ENCODE results near the gene ADAT3. TPM values are rescaled to one million over a fixed set of nuclear protein-coding genes. Genes with fewer than 3 reads are reported as not detected.
A peak's percentile ranks its signal among the peaks of the same experiment; 100 is the strongest.
"Not testable (repeated sequence)": the region's sequence is repeated elsewhere in the genome, so short reads cannot be mapped to it uniquely, and the experiment has no call there.

ADAT3 gene
- total RNA-seq, 4 donors from 2014 or later, result 18.7 to 73.2 (median 30.3) TPM

- in situ Hi-C loops (cut with MboI; ENCODE audit: low pct_ligation_motif_present in 1 of 4, low pct_unique_long_range_greater_than_20kb in 1 of 4, low sequenced_read_pairs in 3 of 4); H3K4me3 ChIP-seq; H3K36me3 ChIP-seq; H3K9me3 ChIP-seq; intact Hi-C loops (cut with DNase I; ENCODE audit: low total_unique reads); DNase-seq; H3K27me3 ChIP-seq; H3K27ac ChIP-seq: not testable (repeated sequence)
- H3K4me1 ChIP-seq, result peaks cover 25 to 58% (median 40%) of the 10 kb centered on the region in 4 donors
- 87% methylated on average over 7 of the region's 8 CpGs; no CpG with 5 or more reads in 1 of the 2 donors for WGBS, 2 donors (ENCODE audit: low coverage in 1 of 2)
Observed at GRCh38 chr19:1878583-1878982, 26.6 kb upstream of the ADAT3 start.

- in situ Hi-C loops (cut with MboI; ENCODE audit: low pct_ligation_motif_present in 1 of 4, low pct_unique_long_range_greater_than_20kb in 1 of 4, low sequenced_read_pairs in 3 of 4); H3K27ac ChIP-seq; H3K4me3 ChIP-seq; intact Hi-C loops (cut with DNase I; ENCODE audit: low total_unique reads); H3K27me3 ChIP-seq; DNase-seq; H3K9me3 ChIP-seq; H3K36me3 ChIP-seq: not testable (repeated sequence)
- peaks cover 27 to 54% (median 37%) of the 10 kb centered on the region in 4 donors for H3K4me1 ChIP-seq
- WGBS, 2 donors (ENCODE audit: low coverage in 1 of 2), result 88% methylated on average over 9 of the region's 17 CpGs; no CpG with 5 or more reads in 1 of the 2 donors
Observed at GRCh38 chr19:1879982-1880381, 25.2 kb upstream of the ADAT3 start.

- no peak for DNase-seq
Observed at GRCh38 chr19:1880611-1881392, 24.4 kb upstream of the ADAT3 start.

GRCh38 chr19:1881393-1882088, 23.7 kb upstream of the ADAT3 start:
- not testable (repeated sequence) for DNase-seq

More at GRCh38 chr19:1880611-1881392, 24.4 kb upstream of the ADAT3 start:
- Histone ChIP-seq H3K4me1 (peaks cover 27 to 48% (median 34%) of the 10 kb centered on the region in 4 donors), H3K4me3 (peak overlapping the region in 1 of 4 donors; percentile 6), H3K36me3 (no peaks in the 10 kb centered on the region), H3K27ac (no peak overlapping the region), H3K9me3 (no peaks in the 10 kb centered on the region), H3K27me3 (no peaks in the 10 kb centered on the region)
- in situ Hi-C loops (cut with MboI; ENCODE audit: low pct_ligation_motif_present in 1 of 4, low pct_unique_long_range_greater_than_20kb in 1 of 4, low sequenced_read_pairs in 3 of 4) (no loop called here), intact Hi-C loops (cut with DNase I; ENCODE audit: low total_unique reads) (no loop called here)
- no peak for TF ChIP-seq POLR2A (IDR thresholded peaks at IDR 0.05)
- no peak for TF ChIP-seq CTCF (IDR thresholded peaks at IDR 0.05)
- 93% methylated on average over 15 of the region's 35 CpGs; no CpG with 5 or more reads in 1 of the 2 donors for WGBS, 2 donors (ENCODE audit: low coverage in 1 of 2)

GRCh38 chr19:1882089-1882785, 23.0 kb upstream of the ADAT3 start:
- H3K4me3 ChIP-seq, result no peak overlapping the region
- H3K9me3 ChIP-seq, result no peaks in the 10 kb centered on the region
- intact Hi-C loops (cut with DNase I; ENCODE audit: low total_unique reads) (no loop called here), in situ Hi-C loops (cut with MboI; ENCODE audit: low pct_ligation_motif_present in 1 of 4, low pct_unique_long_range_greater_than_20kb in 1 of 4, low sequenced_read_pairs in 3 of 4) (no loop called here)
- H3K36me3 ChIP-seq, result no peaks in the 10 kb centered on the region
- TF ChIP-seq POLR2A (IDR thresholded peaks at IDR 0.05), result no peak
- TF ChIP-seq POLR2AphosphoS5 (IDR thresholded peaks at IDR 0.05), result peak in 2 of 3 donors; percentile 24 to 25
- H3K27me3 ChIP-seq, result no peaks in the 10 kb centered on the region
- 39 to 73% methylated on average over 3 to 31 of the region's 31 CpGs for WGBS, 2 donors (ENCODE audit: low coverage in 1 of 2)
- H3K27ac ChIP-seq, result peak overlapping the region; percentile 85 to 95 (median 90)
- peaks cover 22 to 39% (median 26%) of the 10 kb centered on the region in 4 donors for H3K4me1 ChIP-seq
- DNase-seq, result peak; percentile 51

More at GRCh38 chr19:1881393-1882088, 23.7 kb upstream of the ADAT3 start:
- H3K27me3 ChIP-seq; H3K9me3 ChIP-seq; intact Hi-C loops (cut with DNase I; ENCODE audit: low total_unique reads); in situ Hi-C loops (cut with MboI; ENCODE audit: low pct_ligation_motif_present in 1 of 4, low pct_unique_long_range_greater_than_20kb in 1 of 4, low sequenced_read_pairs in 3 of 4); H3K36me3 ChIP-seq: not testable (repeated sequence)
- peaks cover 24 to 43% (median 29%) of the 10 kb centered on the region in 4 donors for H3K4me1 ChIP-seq
- H3K4me3 ChIP-seq, result peak overlapping the region in 1 of 4 donors; percentile 6
- peak overlapping the region; percentile 85 to 95 (median 90) for H3K27ac ChIP-seq
- WGBS, 2 donors (ENCODE audit: low coverage in 1 of 2), result 80% methylated on average over 19 of the region's 44 CpGs; no CpG with 5 or more reads in 1 of the 2 donors
